Memory B cell (primary cell): ENCODE measurements around the gene AREG.

Experiments used
- ATAC-seq: fragments of 150-1000 bp; cut with Tn5 transposase; 2 replicates; pipeline ENCODE4 v1.10.0; 2021; ENCODE audit warnings: low read depth, mild to moderate bottlenecking, moderate library complexity
- DNase-seq, 2 donors: peaks; one replicate each; pipeline ENCODE4 v3.0.0; 2022; ENCODE audit warnings: low spot score in 2 of 2
- H3K27ac Mint-ChIP-seq: one replicate; pipeline ENCODE4 v1.8.0; 2022; ENCODE audit warnings: mild to moderate bottlenecking, moderate library complexity, mixed read lengths
- H3K27me3 Mint-ChIP-seq: one replicate; pipeline ENCODE4 v1.8.0; 2022; ENCODE audit warnings: mixed read lengths
- H3K36me3 Mint-ChIP-seq: one replicate; pipeline ENCODE4 v1.8.0; 2022; ENCODE audit warnings: mild to moderate bottlenecking, mixed read lengths
- H3K4me1 Mint-ChIP-seq: one replicate; pipeline ENCODE4 v1.8.0; 2022; ENCODE audit warnings: mixed read lengths
- H3K4me3 Mint-ChIP-seq: one replicate; pipeline ENCODE4 v1.8.0; 2022; ENCODE audit warnings: mild to moderate bottlenecking, moderate library complexity, mixed read lengths
- H3K9me3 Mint-ChIP-seq: one replicate; pipeline ENCODE4 v1.8.0; 2022; ENCODE audit warnings: mixed read lengths

The AREG gene

DNA sequence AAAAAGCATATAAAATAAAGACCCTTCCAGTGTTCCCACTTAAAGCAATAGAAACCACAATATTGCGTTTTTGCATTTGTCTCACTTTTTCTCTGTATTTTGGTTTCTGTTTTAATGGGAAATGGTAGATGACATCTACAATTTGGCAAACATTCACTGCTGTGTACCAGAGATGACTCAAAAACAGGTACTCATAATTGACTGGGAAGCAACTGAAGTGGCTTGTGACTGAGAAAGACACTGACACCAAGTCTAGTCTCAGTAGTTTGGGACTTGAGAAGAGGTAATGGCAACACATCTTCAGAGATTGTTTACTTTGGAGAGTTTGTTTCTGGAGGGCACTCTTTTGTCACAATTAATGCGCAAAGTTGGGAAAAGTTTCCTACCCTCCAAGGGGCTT is 42.0 kb downstream of the AREG start:
- no peak overlapping the region for H3K27ac Mint-ChIP-seq
- ATAC-seq, result no peak
- no peaks in the 10 kb centered on the region for H3K36me3 Mint-ChIP-seq
- H3K9me3 Mint-ChIP-seq, result no peaks in the 10 kb centered on the region
- H3K4me1 Mint-ChIP-seq, result no peaks in the 10 kb centered on the region
- peaks cover 1% of the 10 kb centered on the region for H3K27me3 Mint-ChIP-seq
- H3K4me3 Mint-ChIP-seq, result no peak overlapping the region
- no peak for DNase-seq

- Mint-ChIP-seq H3K27ac (no peak overlapping the region), H3K4me3 (no peak overlapping the region), H3K4me1 (no peaks in the 10 kb centered on the region), H3K36me3 (no peaks in the 10 kb centered on the region), H3K9me3 (no peaks in the 10 kb centered on the region), H3K27me3 (peaks cover 1% of the 10 kb centered on the region)
- DNase-seq (no peak), ATAC-seq (no peak)
These were observed 42.8 kb downstream of the AREG start for GRCh38 chr4:74487771-74488170.

DNA sequence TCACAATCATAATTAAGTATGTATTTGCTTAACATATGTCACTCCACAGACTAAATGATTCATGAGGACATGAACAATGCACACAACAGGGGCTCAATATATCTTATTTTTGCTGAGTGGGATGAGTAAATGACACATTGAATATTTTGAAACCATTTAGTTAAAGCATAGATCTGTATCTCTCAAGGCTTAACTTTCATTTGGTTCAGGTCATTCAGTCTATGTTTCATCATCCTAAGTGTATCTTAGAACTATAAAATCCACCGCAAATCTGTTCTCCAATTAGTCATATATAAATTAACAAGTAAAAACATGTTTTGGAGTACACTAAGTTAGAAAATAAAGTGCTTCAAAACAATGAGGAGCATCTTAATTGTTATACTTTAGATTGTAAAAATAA is 45.8 kb downstream of the AREG start:
- H3K4me3 Mint-ChIP-seq, result no peak overlapping the region
- H3K27me3 Mint-ChIP-seq, result peaks cover 1% of the 10 kb centered on the region
- H3K9me3 Mint-ChIP-seq, result no peaks in the 10 kb centered on the region
- ATAC-seq (no peak), DNase-seq (no peak)
- H3K27ac Mint-ChIP-seq, result no peak overlapping the region
- no peaks in the 10 kb centered on the region for H3K4me1 Mint-ChIP-seq
- no peaks in the 10 kb centered on the region for H3K36me3 Mint-ChIP-seq

DNA sequence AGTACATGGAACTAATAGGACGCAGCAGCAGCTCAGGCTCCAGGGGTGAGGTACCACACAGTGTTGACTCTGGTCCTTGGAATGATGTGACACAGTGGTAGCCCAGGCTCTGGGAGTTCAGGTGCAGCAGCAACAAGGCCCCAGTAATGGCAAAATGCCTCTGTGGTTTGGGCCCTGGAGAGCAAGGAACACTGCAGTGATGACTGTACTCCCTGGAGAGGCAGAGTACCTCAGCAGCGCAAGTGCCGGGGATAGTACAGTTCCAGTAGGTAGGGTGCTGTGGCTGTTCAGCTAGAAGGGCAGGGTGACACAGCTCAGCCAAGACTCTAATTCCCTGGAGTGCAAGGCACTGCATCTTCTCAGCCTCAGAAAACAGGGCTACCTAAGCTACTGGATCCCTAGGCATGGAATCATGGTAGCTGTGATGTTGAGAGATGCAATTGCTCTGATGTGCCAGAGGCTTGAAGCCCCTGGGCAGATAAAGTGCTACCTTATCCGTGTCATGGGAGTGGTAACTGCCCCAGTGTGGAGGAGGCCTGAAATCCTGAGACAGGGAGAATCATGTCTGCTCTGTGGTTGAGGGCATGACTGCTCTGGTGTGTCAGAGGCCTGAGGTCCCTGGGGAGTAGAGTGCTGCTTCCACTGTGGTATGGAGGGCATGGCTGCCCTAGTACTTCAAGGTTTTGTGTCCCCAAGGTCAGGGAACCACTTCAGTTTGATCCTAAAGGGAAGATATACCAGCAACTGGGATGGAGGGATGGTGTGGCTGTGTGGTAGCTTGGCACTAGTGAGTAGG is 55.2 kb downstream of the AREG start:
- Mint-ChIP-seq H3K4me1 (peaks cover 3% of the 10 kb centered on the region), H3K27ac (no peak overlapping the region), H3K9me3 (peaks cover 2% of the 10 kb centered on the region), H3K4me3 (no peak overlapping the region), H3K27me3 (peaks cover 15% of the 10 kb centered on the region), H3K36me3 (no peaks in the 10 kb centered on the region)
- DNase-seq (no peak), ATAC-seq (peak; percentile 48)

- no peaks in the 10 kb centered on the region for H3K36me3 Mint-ChIP-seq
- DNase-seq, result no peak
These were observed 56.6 kb downstream of the AREG start for GRCh38 chr4:74501579-74501978.

GRCh38 chr4:74503580-74503979 is 58.6 kb downstream of the AREG start:
- peaks cover 3% of the 10 kb centered on the region for H3K9me3 Mint-ChIP-seq
- DNase-seq (no peak), ATAC-seq (no peak)
- H3K27me3 Mint-ChIP-seq, result peaks cover 19% of the 10 kb centered on the region
- peaks cover 3% of the 10 kb centered on the region for H3K4me1 Mint-ChIP-seq
- no peaks in the 10 kb centered on the region for H3K36me3 Mint-ChIP-seq
- H3K27ac Mint-ChIP-seq, result no peak overlapping the region
- no peak overlapping the region for H3K4me3 Mint-ChIP-seq

More at GRCh38 chr4:74501579-74501978, 56.6 kb downstream of the AREG start:
- peaks cover 19% of the 10 kb centered on the region for H3K27me3 Mint-ChIP-seq
- H3K4me3 Mint-ChIP-seq, result no peak overlapping the region
- peaks cover 3% of the 10 kb centered on the region for H3K4me1 Mint-ChIP-seq
- no peak for ATAC-seq
- peaks cover 4% of the 10 kb centered on the region for H3K9me3 Mint-ChIP-seq
- H3K27ac Mint-ChIP-seq, result no peak overlapping the region

GRCh38 chr4:74504212-74504611 is 59.3 kb downstream of the AREG start:
- no peak for DNase-seq
- peaks cover 4% of the 10 kb centered on the region for H3K4me1 Mint-ChIP-seq
- H3K36me3 Mint-ChIP-seq, result no peaks in the 10 kb centered on the region
- H3K27ac Mint-ChIP-seq, result no peak overlapping the region
- peaks cover 3% of the 10 kb centered on the region for H3K9me3 Mint-ChIP-seq
- no peak overlapping the region for H3K4me3 Mint-ChIP-seq
- peaks cover 15% of the 10 kb centered on the region for H3K27me3 Mint-ChIP-seq
- ATAC-seq, result no peak
